Vagina (tissue), 2 donors: ENCODE measurements around the gene PHRF1.

Experiments used
- CTCF ChIP-seq, 3 experiments: fragments of 450-650 bp in 2 of 3; fragments of 200-600 bp in 1 of 3; sonication (generic) in 1 of 3; IDR thresholded peaks; one replicate each; pipeline ENCODE4 v1.5.1; 2017 to 2019; ENCODE audit warnings: antibody characterized with exemption in 3 of 3, mild to moderate bottlenecking in 2 of 3, moderate library complexity in 2 of 3
- POLR2A ChIP-seq, 2 donors: fragments of 450-650 bp; IDR thresholded peaks; one replicate each; pipeline ENCODE4 v1.6.1; 2017; ENCODE audit warnings: antibody characterized with exemption in 2 of 2, mild to moderate bottlenecking in 2 of 2, moderate library complexity in 2 of 2

DNA sequence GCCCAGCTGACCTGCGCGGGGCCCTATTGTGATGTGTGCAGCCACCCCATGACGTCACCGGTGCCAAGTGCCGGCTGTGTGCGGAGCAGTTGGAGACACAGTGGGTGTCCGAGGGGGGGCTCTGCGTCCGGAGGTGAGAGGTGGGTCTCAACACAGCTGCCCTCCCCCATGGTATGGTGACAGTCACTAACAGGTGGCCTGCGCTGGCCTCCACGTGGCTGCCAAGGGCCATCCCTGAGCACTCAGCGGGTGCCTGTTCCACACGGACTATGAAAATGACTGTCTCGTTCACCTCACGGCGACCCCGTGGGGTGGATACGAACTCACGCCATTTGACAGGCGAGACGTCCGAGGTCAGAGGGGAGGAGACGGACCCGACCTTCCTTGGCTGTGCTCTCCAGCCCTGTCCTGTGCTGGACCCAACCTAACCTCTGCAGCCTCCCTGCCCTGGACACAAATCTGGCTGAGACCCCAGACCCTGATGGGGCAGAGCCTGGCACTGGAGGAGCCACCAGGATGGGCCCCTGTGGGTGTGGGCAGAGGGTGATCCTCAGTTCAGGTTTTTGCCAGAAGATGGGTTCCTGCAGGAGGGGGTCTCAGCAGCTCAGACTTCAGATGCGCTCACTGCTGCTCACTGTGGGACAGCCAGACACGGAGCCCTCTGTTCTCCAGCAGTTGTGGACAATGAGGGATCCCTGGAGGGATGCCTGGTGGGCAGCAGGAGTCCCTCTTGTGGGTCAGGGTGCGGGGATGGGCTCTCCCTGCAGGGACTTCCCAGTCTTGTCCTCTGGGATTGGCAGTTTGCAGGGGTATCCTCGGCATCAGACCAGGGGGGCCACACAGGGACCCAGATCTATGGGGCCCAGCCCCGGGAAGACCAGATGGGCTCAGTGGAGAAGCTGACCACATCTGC is 47.2 kb upstream of the PHRF1 start:
- no peak for TF ChIP-seq CTCF (IDR thresholded peaks at IDR 0.05)
- no peak for TF ChIP-seq POLR2A (IDR thresholded peaks at IDR 0.05)
